HG03175 (cell line): ENCODE measurements around the gene INPP4B.

ENCODE experiments used
- ATAC-seq: cut with Tn5 transposase; IDR thresholded peaks from one replicate; pipeline ENCODE4 v1.9.1; 2021; ENCODE audit warnings: mild to moderate bottlenecking, moderate library complexity; ENCODE audit not compliant: unreplicated experiment

Gene INPP4B

GRCh38 chr4:142485452-142485851 is 360.6 kb downstream of the INPP4B start:
- no peak for ATAC-seq

- no peak for ATAC-seq
Observed at GRCh38 chr4:142480244-142480643, 365.9 kb downstream of the INPP4B start.

GRCh38 chr4:142475663-142476062 is 370.4 kb downstream of the INPP4B start:
- no peak for ATAC-seq

- no peak for ATAC-seq
Observed at GRCh38 chr4:142474398-142475087, 371.6 kb downstream of the INPP4B start.

GRCh38 chr4:142473960-142474338 is 372.2 kb downstream of the INPP4B start:
- ATAC-seq = no peak

GRCh38 chr4:142473218-142473959 is 372.7 kb downstream of the INPP4B start:
- no peak for ATAC-seq

- no peak for ATAC-seq
Observed at GRCh38 chr4:142467088-142467487, 379.0 kb downstream of the INPP4B start.

- ATAC-seq = no peak
Observed at GRCh38 chr4:142465526-142465925, 380.6 kb downstream of the INPP4B start.

GRCh38 chr4:142463206-142463605 is 382.9 kb downstream of the INPP4B start:
- ATAC-seq = no peak

- ATAC-seq = no peak
Observed at GRCh38 chr4:142452161-142452855, 393.8 kb downstream of the INPP4B start.

GRCh38 chr4:142449771-142450373 is 396.2 kb downstream of the INPP4B start:
- no peak for ATAC-seq

- no peak for ATAC-seq
Observed at GRCh38 chr4:142447009-142447408, 399.1 kb downstream of the INPP4B start.

- no peak for ATAC-seq
Observed at GRCh38 chr4:142443469-142443868, 402.6 kb downstream of the INPP4B start.

- ATAC-seq = no peak
Observed at GRCh38 chr4:142440093-142440492, 406.0 kb downstream of the INPP4B start.

- no peak for ATAC-seq
Observed at GRCh38 chr4:142435599-142436235, 410.4 kb downstream of the INPP4B start.

- ATAC-seq = no peak
Observed at GRCh38 chr4:142434519-142435224, 411.4 kb downstream of the INPP4B start.

- no peak for ATAC-seq
Observed at GRCh38 chr4:142428715-142429114, 417.4 kb downstream of the INPP4B start.

- ATAC-seq = no peak
Observed at GRCh38 chr4:142427456-142427855, 418.6 kb downstream of the INPP4B start.

- no peak for ATAC-seq
Observed at GRCh38 chr4:142423861-142424260, 422.2 kb downstream of the INPP4B start.

- ATAC-seq = no peak
Observed at GRCh38 chr4:142420311-142421095, 425.6 kb downstream of the INPP4B start.
